ENCODE results near the gene KCNJ2. TPM values are rescaled to one million over a fixed set of nuclear protein-coding genes. Genes with fewer than 3 reads are reported as not detected.

The KCNJ2 gene
- total RNA-seq, 1 donor from 2014 or later, result 10.8 TPM

- TF ChIP-seq POLR2AphosphoS5 (IDR thresholded peaks at IDR 0.05; ENCODE audit: insufficient read depth in 1 of 2, low read depth in 1 of 2) (no peak), CTCF (IDR thresholded peaks at IDR 0.05) (no peak), POLR2A (IDR thresholded peaks at IDR 0.05) (no peak)
- Histone ChIP-seq H3K36me3 (no peaks in the 10 kb centered on the region), H3K27me3 (no peaks in the 10 kb centered on the region), H3K9me3 (no peaks in the 10 kb centered on the region), H3K4me1 (peaks cover 12% of the 10 kb centered on the region), H3K27ac (no peak overlapping the region), H3K4me3 (no peak overlapping the region)
- intact Hi-C loops (cut with DNase I), result no loop called here
- no peak for DNase-seq (ENCODE audit: extremely low spot score in 2 of 2)
These were observed 14.2 kb downstream of the KCNJ2 start for GRCh38 chr17:70183508-70183907.

GRCh38 chr17:70184207-70184606 lies 14.9 kb downstream of the KCNJ2 start:
- no peak for DNase-seq (ENCODE audit: extremely low spot score in 2 of 2)
- intact Hi-C loops (cut with DNase I), result no loop called here
- no peaks in the 10 kb centered on the region for H3K9me3 ChIP-seq
- TF ChIP-seq CTCF (IDR thresholded peaks at IDR 0.05) (no peak), POLR2AphosphoS5 (IDR thresholded peaks at IDR 0.05; ENCODE audit: insufficient read depth in 1 of 2, low read depth in 1 of 2) (no peak), POLR2A (IDR thresholded peaks at IDR 0.05) (no peak)
- H3K27me3 ChIP-seq, result no peaks in the 10 kb centered on the region
- H3K4me3 ChIP-seq, result no peak overlapping the region
- no peaks in the 10 kb centered on the region for H3K36me3 ChIP-seq
- peaks cover 12% of the 10 kb centered on the region for H3K4me1 ChIP-seq
- H3K27ac ChIP-seq, result no peak overlapping the region

- Histone ChIP-seq H3K27me3 (no peaks in the 10 kb centered on the region), H3K9me3 (no peaks in the 10 kb centered on the region), H3K36me3 (no peaks in the 10 kb centered on the region), H3K27ac (no peak overlapping the region), H3K4me1 (peaks cover 12% of the 10 kb centered on the region), H3K4me3 (no peak overlapping the region)
- intact Hi-C loops (cut with DNase I), result no loop called here
- DNase-seq (ENCODE audit: extremely low spot score in 2 of 2), result no peak
- TF ChIP-seq CTCF (IDR thresholded peaks at IDR 0.05) (no peak), POLR2A (IDR thresholded peaks at IDR 0.05) (no peak), POLR2AphosphoS5 (IDR thresholded peaks at IDR 0.05; ENCODE audit: insufficient read depth in 1 of 2, low read depth in 1 of 2) (peak in 1 of 2 donors; percentile 27)
These were observed 15.4 kb downstream of the KCNJ2 start for GRCh38 chr17:70184770-70185169.

- Histone ChIP-seq H3K27me3 (no peaks in the 10 kb centered on the region), H3K36me3 (no peaks in the 10 kb centered on the region), H3K4me3 (no peak overlapping the region), H3K4me1 (peaks cover 12% of the 10 kb centered on the region), H3K9me3 (no peaks in the 10 kb centered on the region), H3K27ac (no peak overlapping the region)
- no peak for TF ChIP-seq CTCF (IDR thresholded peaks at IDR 0.05)
- no peak for TF ChIP-seq POLR2AphosphoS5 (IDR thresholded peaks at IDR 0.05; ENCODE audit: insufficient read depth in 1 of 2, low read depth in 1 of 2)
- TF ChIP-seq POLR2A (IDR thresholded peaks at IDR 0.05), result no peak
- DNase-seq (ENCODE audit: extremely low spot score in 2 of 2), result no peak
- intact Hi-C loops (cut with DNase I), result no loop called here
These were observed 16.0 kb downstream of the KCNJ2 start for GRCh38 chr17:70185285-70185684.

GRCh38 chr17:70187383-70187782 lies 18.1 kb downstream of the KCNJ2 start:
- intact Hi-C loops (cut with DNase I), result no loop called here
- Histone ChIP-seq H3K27ac (no peak overlapping the region), H3K36me3 (no peaks in the 10 kb centered on the region), H3K4me3 (no peak overlapping the region), H3K9me3 (no peaks in the 10 kb centered on the region), H3K4me1 (peaks cover 12% of the 10 kb centered on the region), H3K27me3 (no peaks in the 10 kb centered on the region)
- DNase-seq (ENCODE audit: extremely low spot score in 2 of 2), result no peak
- TF ChIP-seq POLR2AphosphoS5 (IDR thresholded peaks at IDR 0.05; ENCODE audit: insufficient read depth in 1 of 2, low read depth in 1 of 2) (peak in 1 of 2 donors; percentile 50), CTCF (IDR thresholded peaks at IDR 0.05) (no peak), POLR2A (IDR thresholded peaks at IDR 0.05) (no peak)

Data from vagina (tissue), 2 donors.